ENCODE measurements around the gene TGFBR2. TPM values are rescaled to one million over a fixed set of nuclear protein-coding genes. Genes with fewer than 3 reads are reported as not detected.
A peak's percentile ranks its signal among the peaks of the same experiment; 100 is the strongest.

Gene TGFBR2
- total RNA-seq, 1 experiment from 2014 or later = 16.1 TPM

- Histone ChIP-seq H3K4me3 (ENCODE audit: low read depth, low read length, poor library complexity, severe bottlenecking) (no peak overlapping the region), H3K9me3 (ENCODE audit: low read depth, low read length, poor library complexity, severe bottlenecking) (no peaks in the 10 kb centered on the region), H3K36me3 (ENCODE audit: insufficient read depth, low read length, poor library complexity, severe bottlenecking) (peaks cover 2% of the 10 kb centered on the region), H3K27ac (ENCODE audit: low read depth, low read length, poor library complexity, severe bottlenecking) (no peak overlapping the region), H3K4me1 (ENCODE audit: insufficient read depth, low read length, poor library complexity, severe bottlenecking) (peaks cover 47% of the 10 kb centered on the region), H3K27me3 (replicated peaks; ENCODE audit: insufficient read depth, low read depth, low read length, poor library complexity) (no peaks in the 10 kb centered on the region)
- TF ChIP-seq EZH2 (IDR thresholded peaks at IDR 0.05; ENCODE audit: borderline replicate concordance, low read depth, low read length, poor library complexity, severe bottlenecking) = no peak
- TF ChIP-seq CTCF (conservative IDR thresholded peaks at IDR 0.05; ENCODE audit: low read depth, low read length) = no peak
- intact Hi-C loops (cut with micrococcal nuclease; ENCODE audit: unreplicated experiment) = no loop called here
- ChIA-PET CTCF (no interaction called here), POLR2A (ENCODE audit: low non-redundant PET) (no interaction called here)
- DNase-seq (ENCODE audit: low spot score) = no peak
- BruUV-seq (replicated peaks) = no TSS peak
Observed at GRCh38 chr3:30679045-30679444, 72.6 kb downstream of the TGFBR2 start.

- H3K27me3 ChIP-seq (replicated peaks; ENCODE audit: insufficient read depth, low read depth, low read length, poor library complexity) = no peaks in the 10 kb centered on the region
- H3K27ac ChIP-seq (ENCODE audit: low read depth, low read length, poor library complexity, severe bottlenecking) = peak overlapping the region; percentile 62
- H3K9me3 ChIP-seq (ENCODE audit: low read depth, low read length, poor library complexity, severe bottlenecking) = no peaks in the 10 kb centered on the region
- intact Hi-C loops (cut with micrococcal nuclease; ENCODE audit: unreplicated experiment) = no loop called here
- TF ChIP-seq CTCF (conservative IDR thresholded peaks at IDR 0.05; ENCODE audit: low read depth, low read length) (no peak), EZH2 (IDR thresholded peaks at IDR 0.05; ENCODE audit: borderline replicate concordance, low read depth, low read length, poor library complexity, severe bottlenecking) (no peak)
- peak; percentile 76 for DNase-seq (ENCODE audit: low spot score)
- H3K36me3 ChIP-seq (ENCODE audit: insufficient read depth, low read length, poor library complexity, severe bottlenecking) = no peaks in the 10 kb centered on the region
- H3K4me3 ChIP-seq (ENCODE audit: low read depth, low read length, poor library complexity, severe bottlenecking) = no peak overlapping the region
- H3K4me1 ChIP-seq (ENCODE audit: insufficient read depth, low read length, poor library complexity, severe bottlenecking) = peaks cover 67% of the 10 kb centered on the region
- no TSS peak for BruUV-seq (replicated peaks)
- POLR2A ChIA-PET (ENCODE audit: low non-redundant PET) = no interaction called here
- CTCF ChIA-PET = no interaction called here
Observed at GRCh38 chr3:30680789-30681648, 74.6 kb downstream of the TGFBR2 start.

DNA sequence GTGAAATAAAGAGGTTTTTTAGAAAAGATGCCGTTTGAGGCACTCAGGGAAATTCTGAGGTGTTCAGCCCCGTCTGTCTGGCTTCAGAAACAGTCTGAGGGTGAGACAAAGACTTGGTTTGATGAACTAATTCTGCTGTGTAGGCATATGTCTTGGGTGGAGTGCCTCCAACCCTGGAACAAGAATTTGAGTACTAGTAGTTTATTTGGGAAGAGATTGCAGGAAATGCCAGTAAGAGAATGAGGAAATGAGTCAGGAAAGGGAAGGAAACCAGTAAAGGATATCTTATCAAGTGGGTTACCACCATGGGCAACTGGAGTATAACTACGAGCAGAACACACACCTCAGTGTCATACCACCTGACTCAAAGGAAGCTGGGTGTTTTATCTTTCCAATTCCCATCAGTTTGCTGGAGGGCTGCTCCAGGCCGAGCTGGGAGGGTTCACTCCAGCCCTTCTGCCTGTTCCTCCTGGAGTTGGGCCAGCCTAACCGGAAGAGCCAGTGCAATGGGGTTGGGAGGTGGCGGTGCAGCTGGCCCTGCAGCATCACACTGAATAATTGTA lies 75.3 kb downstream of the TGFBR2 start:
- H3K4me3 ChIP-seq (ENCODE audit: low read depth, low read length, poor library complexity, severe bottlenecking) = no peak overlapping the region
- CTCF ChIA-PET = interaction anchor here (0.6 kb wide), 2 partner anchors 20 to 648 kb away, joined by 3 to 6 read pairs; no protein-coding TSS in a partner anchor
- H3K4me1 ChIP-seq (ENCODE audit: insufficient read depth, low read length, poor library complexity, severe bottlenecking) = peaks cover 67% of the 10 kb centered on the region
- no TSS peak for BruUV-seq (replicated peaks)
- peak; percentile 60 for DNase-seq (ENCODE audit: low spot score)
- H3K9me3 ChIP-seq (ENCODE audit: low read depth, low read length, poor library complexity, severe bottlenecking) = no peaks in the 10 kb centered on the region
- POLR2A ChIA-PET (ENCODE audit: low non-redundant PET) = no interaction called here
- no peaks in the 10 kb centered on the region for H3K27me3 ChIP-seq (replicated peaks; ENCODE audit: insufficient read depth, low read depth, low read length, poor library complexity)
- H3K36me3 ChIP-seq (ENCODE audit: insufficient read depth, low read length, poor library complexity, severe bottlenecking) = peaks cover 3% of the 10 kb centered on the region
- intact Hi-C loops (cut with micrococcal nuclease; ENCODE audit: unreplicated experiment) = no loop called here
- TF ChIP-seq CTCF (conservative IDR thresholded peaks at IDR 0.05; ENCODE audit: low read depth, low read length) (no peak), EZH2 (IDR thresholded peaks at IDR 0.05; ENCODE audit: borderline replicate concordance, low read depth, low read length, poor library complexity, severe bottlenecking) (no peak)
- peak overlapping the region; percentile 62 for H3K27ac ChIP-seq (ENCODE audit: low read depth, low read length, poor library complexity, severe bottlenecking)
